HepG2 (cell line): Measurements from ENCODE around the gene CA4. TPM values are rescaled to one million over a fixed set of nuclear protein-coding genes. Genes with fewer than 3 reads are reported as not detected.

Experiments
- HDAC6 ChIP-seq: fragments of 200-600 bp; sonication (generic); IDR thresholded peaks from 2 replicates; pipeline ENCODE4 v1.7.0; 2017; ENCODE audit warnings: mild to moderate bottlenecking, antibody characterized with exemption, low read length, low read depth
- KDM6A ChIP-seq: IDR thresholded peaks from 2 replicates; pipeline ENCODE4 v1.6.1; 2016; ENCODE audit warnings: low read depth
- MTA3 ChIP-seq: sonication (generic); formaldehyde crosslinking; IDR thresholded peaks from 2 replicates; pipeline ENCODE4 v1.4.0; 2020; ENCODE audit warnings: missing genetic modification reagents
- NFATC3 ChIP-seq: sonication (generic); formaldehyde crosslinking; IDR thresholded peaks from 2 replicates; pipeline ENCODE4 v1.5.1; 2020; ENCODE audit warnings: mild to moderate bottlenecking, missing genetic modification reagents
- NONO ChIP-seq, 2 experiments: fragments of 450-650 bp in 1 of 2; sonication (generic) in 1 of 2; formaldehyde crosslinking in 1 of 2; IDR thresholded peaks in 1 of 2; conservative IDR thresholded peaks in 1 of 2; 2 replicates each; pipeline versions ENCODE4 v1.6.1 to v1.8.0; 2017 to 2022; ENCODE audit warnings: mild to moderate bottlenecking in 1 of 2, missing genetic modification reagents in 1 of 2, moderate library complexity in 1 of 2
- RBM22 ChIP-seq: fragments of 200-400 bp; formaldehyde crosslinking; optimal IDR thresholded peaks from 2 replicates; pipeline ENCODE3; 2017; ENCODE audit warnings: mild to moderate bottlenecking, low read length, moderate library complexity
- SRF ChIP-seq: IDR thresholded peaks from 2 replicates; pipeline ENCODE4 v1.6.1; 2011; ENCODE audit warnings: mild to moderate bottlenecking, low read depth, low read length, moderate library complexity
- ZBTB8A ChIP-seq: sonication (generic); formaldehyde crosslinking; IDR thresholded peaks from 2 replicates; pipeline ENCODE4 v1.4.0; 2020; ENCODE audit warnings: mild to moderate bottlenecking, low read depth, missing genetic modification reagents, borderline replicate concordance
- ZEB1 ChIP-seq: IDR thresholded peaks from 2 replicates; pipeline ENCODE4 v1.6.1; 2012; ENCODE audit warnings: mild to moderate bottlenecking, low read depth, inconsistent platforms; ENCODE audit not compliant: insufficient replicate concordance
- ZNF282 ChIP-seq: fragments of 450-650 bp; IDR thresholded peaks from 2 replicates; pipeline ENCODE4 v1.6.1; 2018; ENCODE audit not compliant: partially characterized antibody
- ZNF724P ChIP-seq: sonication (generic); formaldehyde crosslinking; IDR thresholded peaks from 2 replicates; pipeline ENCODE4 v1.8.0; 2022; ENCODE audit warnings: missing genetic modification reagents, borderline replicate concordance
- polyA plus RNA-seq, 8 experiments: library from polyadenylated mRNA; depleted of rRNA in 3 of 8; stranded (reverse) in 7 of 8; unstranded in 1 of 8; fragments of >200 nt; fragmentation: Illumina TruSeq in 4 of 8; extraction: Trizol in 4 of 8; gene quantifications; 2 replicates each; pipeline versions ENCODE4 v1.2.1 to v1.2.3, GENCODE V29; 2011 to 2016; ENCODE audit warnings: low read depth in 4 of 8, missing spikeins in 1 of 8, mixed read lengths in 1 of 8; ENCODE audit not compliant: insufficient read depth in 1 of 8
- total RNA-seq, 5 experiments: library from RNA; depleted of rRNA; stranded (reverse); fragments of >200 nt; fragmentation: Illumina TruSeq; extraction: Trizol; gene quantifications; 2 replicates each; pipeline ENCODE4 v1.2.3, GENCODE V29; 2016; ENCODE audit warnings: low read depth in 1 of 5
- TF ChIP-seq, protein P1 (sequence below): IDR thresholded peaks from 2 replicates; pipeline ENCODE4 v1.6.1; 2016; ENCODE audit warnings: missing biosample characterization, missing genetic modification reagents, low read depth
- TF ChIP-seq, protein P2 (sequence below): sonication (generic); formaldehyde crosslinking; IDR thresholded peaks from 2 replicates; pipeline ENCODE4; 2020; ENCODE audit warnings: missing genetic modification reagents, mild to moderate bottlenecking, borderline replicate concordance
- TF ChIP-seq, protein P3 (sequence below): sonication (generic); formaldehyde crosslinking; IDR thresholded peaks from 2 replicates; pipeline ENCODE4 v1.5.1; 2020; ENCODE audit warnings: missing genetic modification reagents, mild to moderate bottlenecking, borderline replicate concordance
- TF ChIP-seq, protein P4 (sequence below): sonication (generic); formaldehyde crosslinking; IDR thresholded peaks from 2 replicates; pipeline ENCODE4 v1.5.0; 2020; ENCODE audit warnings: missing genetic modification reagents
- TF ChIP-seq, protein P5 (sequence below): IDR thresholded peaks from 2 replicates; pipeline ENCODE4 v1.6.1; 2018; ENCODE audit warnings: missing genetic modification reagents
- TF ChIP-seq, protein P6 (sequence below): sonication (generic); formaldehyde crosslinking; IDR thresholded peaks from 2 replicates; pipeline ENCODE4 v1.5.0; 2020; ENCODE audit warnings: missing genetic modification reagents
- TF ChIP-seq, protein P7 (sequence below): sonication (generic); formaldehyde crosslinking; IDR thresholded peaks from 2 replicates; pipeline ENCODE4 v1.8.1; 2023; ENCODE audit warnings: mild to moderate bottlenecking, inconsistent platforms, moderate library complexity, missing genetic modification reagents, borderline replicate concordance

The CA4 gene
- total and polyA plus RNA-seq, 2 of the 13 experiments (the other 11 are each of a cell fraction or from before 2014, with no cell fraction given): not detected

DNA sequence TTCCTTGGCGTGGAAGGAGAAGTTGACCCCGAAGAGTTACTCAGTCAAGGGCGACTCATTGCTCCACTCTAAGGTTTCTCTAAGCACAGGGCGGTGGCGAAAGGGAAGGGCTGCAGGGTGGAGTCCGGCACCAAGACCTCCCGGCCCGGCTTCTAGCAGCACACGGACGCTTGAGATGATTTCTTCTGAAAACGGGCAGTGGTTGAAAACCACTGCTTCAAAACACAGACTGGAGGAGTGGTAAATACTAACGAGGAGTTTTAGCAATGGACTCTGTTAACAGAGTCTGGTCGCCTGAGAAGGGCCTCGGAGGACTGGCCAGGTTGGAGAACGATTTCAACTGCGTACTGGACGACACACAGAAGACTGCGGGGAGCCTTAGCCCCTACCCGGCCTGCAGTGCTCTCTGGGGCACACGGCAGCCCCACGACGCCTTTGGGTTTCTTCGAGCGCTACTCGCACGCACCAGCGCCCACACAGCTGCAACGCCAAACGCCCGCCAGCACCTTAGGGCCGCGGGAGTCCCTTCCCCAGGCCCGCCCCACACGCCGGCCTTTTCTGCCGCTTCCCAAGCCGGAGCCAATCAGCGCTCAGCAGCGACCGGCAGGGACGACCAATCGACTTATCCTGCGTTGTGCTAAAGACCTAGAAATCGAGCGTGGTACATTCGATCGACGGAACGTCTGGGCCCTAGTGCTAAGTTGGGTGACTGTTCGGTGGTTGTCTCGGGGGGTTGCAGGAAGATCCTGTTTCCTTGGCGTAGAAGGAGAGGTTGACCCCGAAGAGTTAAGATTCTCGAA lies 14.4 kb upstream of the CA4 start (continued):
- TF ChIP-seq, protein P1, sequence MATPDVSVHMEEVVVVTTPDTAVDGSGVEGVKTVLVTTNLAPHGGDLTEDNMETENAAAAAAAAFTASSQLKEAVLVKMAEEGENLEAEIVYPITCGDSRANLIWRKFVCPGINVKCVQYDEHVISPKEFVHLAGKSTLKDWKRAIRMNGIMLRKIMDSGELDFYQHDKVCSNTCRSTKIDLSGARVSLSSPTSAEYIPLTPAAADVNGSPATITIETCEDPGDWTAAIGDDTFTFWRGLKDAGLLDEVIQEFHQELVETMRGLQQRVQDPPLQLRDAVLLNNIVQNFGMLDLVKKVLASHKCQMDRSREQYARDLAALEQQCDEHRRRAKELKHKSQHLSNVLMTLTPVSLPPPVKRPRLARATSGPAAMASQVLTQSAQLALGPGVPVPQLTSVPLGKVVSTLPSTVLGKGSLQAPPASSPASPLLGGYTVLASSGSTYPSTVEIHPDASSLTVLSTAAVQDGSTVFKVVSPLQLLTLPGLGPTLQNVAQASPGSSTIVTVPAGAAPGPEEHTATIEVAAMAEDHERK: peak; percentile 68
- no peak; the same call in 1 of the 2 replicates for TF ChIP-seq ZNF724P (CRISPR knock-in tag)
- TF ChIP-seq KDM6A (CRISPR knock-in tag): no peak
- no peak for TF ChIP-seq ZEB1
- TF ChIP-seq, protein P2, sequence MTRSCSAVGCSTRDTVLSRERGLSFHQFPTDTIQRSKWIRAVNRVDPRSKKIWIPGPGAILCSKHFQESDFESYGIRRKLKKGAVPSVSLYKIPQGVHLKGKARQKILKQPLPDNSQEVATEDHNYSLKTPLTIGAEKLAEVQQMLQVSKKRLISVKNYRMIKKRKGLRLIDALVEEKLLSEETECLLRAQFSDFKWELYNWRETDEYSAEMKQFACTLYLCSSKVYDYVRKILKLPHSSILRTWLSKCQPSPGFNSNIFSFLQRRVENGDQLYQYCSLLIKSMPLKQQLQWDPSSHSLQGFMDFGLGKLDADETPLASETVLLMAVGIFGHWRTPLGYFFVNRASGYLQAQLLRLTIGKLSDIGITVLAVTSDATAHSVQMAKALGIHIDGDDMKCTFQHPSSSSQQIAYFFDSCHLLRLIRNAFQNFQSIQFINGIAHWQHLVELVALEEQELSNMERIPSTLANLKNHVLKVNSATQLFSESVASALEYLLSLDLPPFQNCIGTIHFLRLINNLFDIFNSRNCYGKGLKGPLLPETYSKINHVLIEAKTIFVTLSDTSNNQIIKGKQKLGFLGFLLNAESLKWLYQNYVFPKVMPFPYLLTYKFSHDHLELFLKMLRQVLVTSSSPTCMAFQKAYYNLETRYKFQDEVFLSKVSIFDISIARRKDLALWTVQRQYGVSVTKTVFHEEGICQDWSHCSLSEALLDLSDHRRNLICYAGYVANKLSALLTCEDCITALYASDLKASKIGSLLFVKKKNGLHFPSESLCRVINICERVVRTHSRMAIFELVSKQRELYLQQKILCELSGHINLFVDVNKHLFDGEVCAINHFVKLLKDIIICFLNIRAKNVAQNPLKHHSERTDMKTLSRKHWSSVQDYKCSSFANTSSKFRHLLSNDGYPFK (CRISPR knock-in tag): peak; percentile 69; the same call in 1 of the 2 replicates
- TF ChIP-seq NONO (IDR thresholded peaks at IDR 0.05): no peak
- peak; percentile 89 for TF ChIP-seq NONO (CRISPR knock-in tag; conservative IDR thresholded peaks at IDR 0.05)
- TF ChIP-seq RBM22: no peak
- TF ChIP-seq, protein P3, sequence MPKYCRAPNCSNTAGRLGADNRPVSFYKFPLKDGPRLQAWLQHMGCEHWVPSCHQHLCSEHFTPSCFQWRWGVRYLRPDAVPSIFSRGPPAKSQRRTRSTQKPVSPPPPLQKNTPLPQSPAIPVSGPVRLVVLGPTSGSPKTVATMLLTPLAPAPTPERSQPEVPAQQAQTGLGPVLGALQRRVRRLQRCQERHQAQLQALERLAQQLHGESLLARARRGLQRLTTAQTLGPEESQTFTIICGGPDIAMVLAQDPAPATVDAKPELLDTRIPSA (CRISPR knock-in tag): no peak
- TF ChIP-seq, protein P4, sequence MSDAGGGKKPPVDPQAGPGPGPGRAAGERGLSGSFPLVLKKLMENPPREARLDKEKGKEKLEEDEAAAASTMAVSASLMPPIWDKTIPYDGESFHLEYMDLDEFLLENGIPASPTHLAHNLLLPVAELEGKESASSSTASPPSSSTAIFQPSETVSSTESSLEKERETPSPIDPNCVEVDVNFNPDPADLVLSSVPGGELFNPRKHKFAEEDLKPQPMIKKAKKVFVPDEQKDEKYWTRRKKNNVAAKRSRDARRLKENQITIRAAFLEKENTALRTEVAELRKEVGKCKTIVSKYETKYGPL (CRISPR knock-in tag): peak; percentile 77; the same call in 1 of the 2 replicates
- TF ChIP-seq, protein P5, sequence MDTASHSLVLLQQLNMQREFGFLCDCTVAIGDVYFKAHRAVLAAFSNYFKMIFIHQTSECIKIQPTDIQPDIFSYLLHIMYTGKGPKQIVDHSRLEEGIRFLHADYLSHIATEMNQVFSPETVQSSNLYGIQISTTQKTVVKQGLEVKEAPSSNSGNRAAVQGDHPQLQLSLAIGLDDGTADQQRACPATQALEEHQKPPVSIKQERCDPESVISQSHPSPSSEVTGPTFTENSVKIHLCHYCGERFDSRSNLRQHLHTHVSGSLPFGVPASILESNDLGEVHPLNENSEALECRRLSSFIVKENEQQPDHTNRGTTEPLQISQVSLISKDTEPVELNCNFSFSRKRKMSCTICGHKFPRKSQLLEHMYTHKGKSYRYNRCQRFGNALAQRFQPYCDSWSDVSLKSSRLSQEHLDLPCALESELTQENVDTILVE (CRISPR knock-in tag): peak; percentile 85
- TF ChIP-seq ZNF282: no peak
- TF ChIP-seq SRF: peak; percentile 97
- no peak for TF ChIP-seq MTA3 (CRISPR knock-in tag)
- no peak for TF ChIP-seq HDAC6
- TF ChIP-seq, protein P6, sequence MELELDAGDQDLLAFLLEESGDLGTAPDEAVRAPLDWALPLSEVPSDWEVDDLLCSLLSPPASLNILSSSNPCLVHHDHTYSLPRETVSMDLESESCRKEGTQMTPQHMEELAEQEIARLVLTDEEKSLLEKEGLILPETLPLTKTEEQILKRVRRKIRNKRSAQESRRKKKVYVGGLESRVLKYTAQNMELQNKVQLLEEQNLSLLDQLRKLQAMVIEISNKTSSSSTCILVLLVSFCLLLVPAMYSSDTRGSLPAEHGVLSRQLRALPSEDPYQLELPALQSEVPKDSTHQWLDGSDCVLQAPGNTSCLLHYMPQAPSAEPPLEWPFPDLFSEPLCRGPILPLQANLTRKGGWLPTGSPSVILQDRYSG: peak; percentile 92; the same call in 1 of the 2 replicates
- TF ChIP-seq NFATC3 (CRISPR knock-in tag): peak; percentile 61; the same call in 1 of the 2 replicates
- TF ChIP-seq ZBTB8A: no peak
- TF ChIP-seq, protein P7, sequence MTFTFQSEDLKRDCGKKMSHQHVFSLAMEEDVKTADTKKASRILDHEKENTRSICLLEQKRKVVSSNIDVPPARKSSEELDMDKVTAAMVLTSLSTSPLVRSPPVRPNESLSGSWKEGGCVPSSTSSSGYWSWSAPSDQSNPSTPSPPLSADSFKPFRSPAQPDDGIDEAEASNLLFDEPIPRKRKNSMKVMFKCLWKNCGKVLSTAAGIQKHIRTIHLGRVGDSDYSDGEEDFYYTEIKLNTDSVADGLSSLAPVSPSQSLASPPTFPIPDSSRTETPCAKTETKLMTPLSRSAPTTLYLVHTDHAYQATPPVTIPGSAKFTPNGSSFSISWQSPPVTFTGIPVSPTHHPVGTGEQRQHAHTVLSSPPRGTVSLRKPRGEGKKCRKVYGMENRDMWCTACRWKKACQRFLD (CRISPR knock-in tag): peak; percentile 93
